ENCODE data around the gene TPST2.

Gene TPST2

GRCh38 chr22:26494506-26494905, 95.4 kb downstream of the TPST2 start:
- TF ChIP-seq SIN3A (IDR thresholded peaks at IDR 0.05; ENCODE audit: borderline replicate concordance, insufficient read depth, low read length) (no peak), TAF1 (IDR thresholded peaks at IDR 0.05; ENCODE audit: borderline replicate concordance, insufficient read depth, low read length) (no peak), POLR2AphosphoS5 (IDR thresholded peaks at IDR 0.05; ENCODE audit: low read depth, low read length) (no peak), FOXP2 (optimal IDR thresholded peaks at IDR 0.05; ENCODE audit: borderline replicate concordance, extremely low read depth, extremely low read length, insufficient read depth) (no peak), REST (IDR thresholded peaks at IDR 0.05; ENCODE audit: insufficient read depth in 1 of 2, low read depth in 2 of 2, low read length in 2 of 2) (no peak)

- TF ChIP-seq FOXP2 (optimal IDR thresholded peaks at IDR 0.05; ENCODE audit: borderline replicate concordance, extremely low read depth, extremely low read length, insufficient read depth) (no peak), REST (IDR thresholded peaks at IDR 0.05; ENCODE audit: insufficient read depth in 1 of 2, low read depth in 2 of 2, low read length in 2 of 2) (no peak), POLR2AphosphoS5 (IDR thresholded peaks at IDR 0.05; ENCODE audit: low read depth, low read length) (no peak), SIN3A (IDR thresholded peaks at IDR 0.05; ENCODE audit: borderline replicate concordance, insufficient read depth, low read length) (no peak), TAF1 (IDR thresholded peaks at IDR 0.05; ENCODE audit: borderline replicate concordance, insufficient read depth, low read length) (no peak)
Observed at GRCh38 chr22:26492220-26492619, 97.7 kb downstream of the TPST2 start.

- no peak for TF ChIP-seq TAF1 (IDR thresholded peaks at IDR 0.05; ENCODE audit: borderline replicate concordance, insufficient read depth, low read length)
- no peak for TF ChIP-seq REST (IDR thresholded peaks at IDR 0.05; ENCODE audit: insufficient read depth in 1 of 2, low read depth in 2 of 2, low read length in 2 of 2)
- TF ChIP-seq POLR2AphosphoS5 (IDR thresholded peaks at IDR 0.05; ENCODE audit: low read depth, low read length), result no peak
- no peak for TF ChIP-seq FOXP2 (optimal IDR thresholded peaks at IDR 0.05; ENCODE audit: borderline replicate concordance, extremely low read depth, extremely low read length, insufficient read depth)
- TF ChIP-seq SIN3A (IDR thresholded peaks at IDR 0.05; ENCODE audit: borderline replicate concordance, insufficient read depth, low read length), result no peak
Observed at GRCh38 chr22:26489447-26490036, 100.4 kb downstream of the TPST2 start.

- no peak for TF ChIP-seq REST (IDR thresholded peaks at IDR 0.05; ENCODE audit: insufficient read depth in 1 of 2, low read depth in 2 of 2, low read length in 2 of 2)
- TF ChIP-seq POLR2AphosphoS5 (IDR thresholded peaks at IDR 0.05; ENCODE audit: low read depth, low read length), result no peak
- no peak for TF ChIP-seq TAF1 (IDR thresholded peaks at IDR 0.05; ENCODE audit: borderline replicate concordance, insufficient read depth, low read length)
- TF ChIP-seq SIN3A (IDR thresholded peaks at IDR 0.05; ENCODE audit: borderline replicate concordance, insufficient read depth, low read length), result no peak
- no peak for TF ChIP-seq FOXP2 (optimal IDR thresholded peaks at IDR 0.05; ENCODE audit: borderline replicate concordance, extremely low read depth, extremely low read length, insufficient read depth)
Observed at GRCh38 chr22:26487996-26488395, 101.9 kb downstream of the TPST2 start.

Data from PFSK-1 (cell line).